Naive thymus-derived CD8-positive, alpha-beta T cell (primary cell): ENCODE data around the gene PRC1. TPM values are rescaled to one million over a fixed set of nuclear protein-coding genes. Genes with fewer than 3 reads are reported as not detected.
"Not testable (repeated sequence)": the region's sequence is repeated elsewhere in the genome, so short reads cannot be mapped to it uniquely, and the experiment has no call there.

Experiments used
- ATAC-seq, 2 donors: fragments of 150-1000 bp; cut with Tn5 transposase in 1 of 2; sonication (Bioruptor Pico), chemical (Tn5 transposase) in 1 of 2; 1 replicate in 1 of 2; 2 replicates in 1 of 2; pipeline ENCODE4 v1.10.0; 2021; ENCODE audit warnings: mild to moderate bottlenecking in 2 of 2, moderate library complexity in 2 of 2
- POLR2A ChIA-PET: fragments of 350-600 bp; sonication (Branson Sonifier 250); formaldehyde crosslinking; loops from one replicate; lab custom pipeline; 2021; ENCODE audit warnings: antibody characterized with exemption; lab: Charles Lee
- DNase-seq, 10 donors: peaks; one replicate each; pipeline versions ENCODE4 v3.0.0 to v3.0.0-alpha.2; 2020 to 2022
- H3K27ac Mint-ChIP-seq, 10 donors: one replicate each; pipeline ENCODE4 v1.8.0; 2020 to 2022; ENCODE audit warnings: mild to moderate bottlenecking in 10 of 10, mixed read lengths in 10 of 10, moderate library complexity in 4 of 10, inconsistent platforms in 1 of 10
- H3K27me3 Mint-ChIP-seq, 5 donors: one replicate each; pipeline ENCODE4 v1.8.0; 2021 to 2022; ENCODE audit warnings: mixed read lengths in 5 of 5
- H3K36me3 Mint-ChIP-seq, 3 donors: one replicate each; pipeline ENCODE4 v1.8.0; 2020 to 2022; ENCODE audit warnings: mixed read lengths in 3 of 3, mild to moderate bottlenecking in 2 of 3, inconsistent platforms in 1 of 3
- H3K4me1 Mint-ChIP-seq, 4 donors: one replicate each; pipeline ENCODE4 v1.8.0; 2021 to 2022; ENCODE audit warnings: mixed read lengths in 4 of 4
- H3K4me3 Mint-ChIP-seq, 10 donors: one replicate each; pipeline ENCODE4 v1.8.0; 2020 to 2022; ENCODE audit warnings: mild to moderate bottlenecking in 10 of 10, mixed read lengths in 10 of 10, moderate library complexity in 6 of 10, inconsistent platforms in 1 of 10
- H3K9me3 Mint-ChIP-seq, 9 donors: one replicate each; pipeline ENCODE4 v1.8.0; 2020 to 2022; ENCODE audit warnings: mixed read lengths in 9 of 9, mild to moderate bottlenecking in 3 of 9, inconsistent platforms in 1 of 9, moderate library complexity in 1 of 9
- polyA plus RNA-seq, 3 donors: library from polyadenylated mRNA; unstranded; fragments of 300-500 nt; fragmentation: Illumina TruSeq; gene quantifications; one replicate each; pipeline ENCODE4 v1.2.3, GENCODE V29; 2021
- total RNA-seq, 8 experiments: library from RNA in 2 of 8; stranded (reverse) in 2 of 8; gene quantifications; one replicate each; pipeline ENCODE4 v1.2.3 and lab custom pipeline; 2021 to 2026

Gene PRC1
- total and polyA plus RNA-seq, 5 experiments from 2014 or later: 0.77 to 5.0 (median 2.3) TPM

DNA sequence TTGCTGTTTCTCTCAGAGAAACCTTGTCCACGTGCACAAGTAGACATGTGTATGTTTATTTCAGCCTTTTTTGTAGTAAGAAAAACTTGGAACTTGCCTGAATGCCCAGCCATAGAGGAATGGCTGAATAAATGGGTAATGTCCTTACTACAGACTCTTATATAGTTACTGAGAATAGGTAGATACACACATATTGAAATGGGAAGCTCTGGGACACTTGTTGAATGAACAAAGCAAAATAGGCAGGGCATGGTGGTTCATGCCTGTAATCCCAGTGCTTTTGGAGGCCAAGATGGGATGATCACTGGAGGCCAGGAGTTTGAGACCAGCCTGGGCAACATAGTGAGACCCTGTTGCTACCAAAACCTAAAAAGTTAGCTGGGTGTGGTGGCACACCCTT is 57.5 kb downstream of the PRC1 start:
- ATAC-seq (no peak), DNase-seq (no peak)
- Mint-ChIP-seq H3K27me3 (no peaks in the 10 kb centered on the region), H3K4me3 (peak overlapping the region; percentile 83 to 99 (median 94)), H3K36me3 (peaks cover 0 to 36% (median 9%) of the 10 kb centered on the region in 3 donors), H3K4me1 (peaks cover 15 to 40% (median 33%) of the 10 kb centered on the region in 4 donors), H3K9me3 (no peaks in the 10 kb centered on the region), H3K27ac (peak overlapping the region in 4 of 10 donors; percentile 56 to 95 (median 77))
- POLR2A ChIA-PET: interaction anchor here (1.0 to 12.4 kb wide), 4 partner anchors 9 to 41 kb away, joined by 3 to 237 read pairs (median 3); partner anchors contain the start of gene MAN2A2

DNA sequence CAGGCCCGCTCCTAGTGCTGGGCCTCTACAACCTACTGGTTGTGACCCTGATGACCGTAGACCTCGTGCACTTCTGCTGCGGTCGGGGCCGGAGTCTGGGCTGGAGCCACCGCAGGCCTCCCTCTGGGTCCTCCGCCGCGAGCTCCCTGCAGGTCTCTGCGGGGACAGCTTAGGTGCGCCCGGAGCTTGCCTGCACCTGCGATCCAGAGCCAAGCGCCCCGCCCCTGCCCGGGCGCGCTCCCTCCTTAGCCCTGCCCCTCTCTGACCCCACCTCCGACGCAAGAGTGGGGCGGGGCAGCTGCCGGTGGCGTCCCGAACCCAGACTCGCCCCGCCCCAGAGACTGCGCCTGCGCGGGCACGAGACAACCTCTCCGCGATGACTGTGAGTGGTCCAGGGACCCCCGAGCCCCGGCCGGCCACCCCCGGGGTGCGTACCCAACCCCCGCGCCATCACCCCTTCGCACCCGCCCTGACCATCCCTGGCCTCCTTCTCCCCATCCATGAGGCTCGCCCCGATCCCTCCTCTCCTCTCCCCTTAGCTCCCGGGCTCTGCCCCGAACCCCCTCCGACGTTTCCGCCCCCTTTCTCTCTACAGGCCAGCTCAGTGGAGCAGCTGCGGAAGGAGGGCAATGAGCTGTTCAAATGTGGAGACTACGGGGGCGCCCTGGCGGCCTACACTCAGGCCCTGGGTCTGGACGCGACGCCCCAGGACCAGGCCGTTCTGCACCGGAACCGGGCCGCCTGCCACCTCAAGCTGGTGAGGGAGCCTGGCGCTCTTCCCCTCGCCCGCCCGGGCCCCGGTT is 59.2 kb downstream of the PRC1 start, which contains the start of gene UNC45A:
Gene UNC45A, plus strand, starts transcription at position 337 of the 803 bp plus-strand sequence. Its CDS starts 40 bp downstream, at position 377.
- ATAC-seq: peak; percentile 71 to 78

GRCh38 chr15:90934256-90934948 is 59.9 kb downstream of the PRC1 start:
- H3K27me3 Mint-ChIP-seq: no peaks in the 10 kb centered on the region

More for the DNA sequence above, 59.2 kb downstream of the PRC1 start, which contains the start of gene UNC45A:
- H3K36me3 Mint-ChIP-seq: peaks cover 0 to 19% (median 4%) of the 10 kb centered on the region in 3 donors
- H3K27ac Mint-ChIP-seq: peak within 1 kb of the TSS; percentile 90 to 99 (median 97)
- no peaks in the 10 kb centered on the region for H3K9me3 Mint-ChIP-seq
- POLR2A ChIA-PET: interaction anchor here (0.5 to 12.4 kb wide), 13 partner anchors 9 to 701 kb away, joined by 3 to 237 read pairs (median 4); partner anchors contain the start of genes CIB1, GDPGP1, MAN2A2 and RCCD1
- peak within 1 kb of the TSS; percentile 83 to 99 (median 94) for H3K4me3 Mint-ChIP-seq
- H3K4me1 Mint-ChIP-seq: peaks cover 21 to 54% (median 46%) of the 10 kb centered on the region in 4 donors
- peak; percentile 91 to 98 (median 96) for DNase-seq
- H3K27me3 Mint-ChIP-seq: no peaks in the 10 kb centered on the region

GRCh38 chr15:90933301-90933700 is 61.0 kb downstream of the PRC1 start:
- H3K36me3 Mint-ChIP-seq: peaks cover 0 to 8% (median 0%) of the 10 kb centered on the region in 3 donors
- H3K9me3 Mint-ChIP-seq: no peaks in the 10 kb centered on the region
- H3K4me3 Mint-ChIP-seq: peak overlapping the region in 9 of 10 donors; percentile 8 to 99 (median 45)
- H3K27ac Mint-ChIP-seq: peak overlapping the region in 7 of 10 donors; percentile 41 to 99 (median 61)
- ATAC-seq (no peak), DNase-seq (no peak)
- H3K27me3 Mint-ChIP-seq: no peaks in the 10 kb centered on the region
- H3K4me1 Mint-ChIP-seq: peaks cover 26 to 59% (median 56%) of the 10 kb centered on the region in 4 donors
- POLR2A ChIA-PET: interaction anchor here (0.7 to 12.4 kb wide), 7 partner anchors 21 to 371 kb away, joined by 3 to 237 read pairs (median 4); partner anchors contain the start of genes BLM, MAN2A2 and RCCD1

More at GRCh38 chr15:90934256-90934948, 59.9 kb downstream of the PRC1 start:
- H3K4me1 Mint-ChIP-seq: peaks cover 24 to 54% (median 51%) of the 10 kb centered on the region in 4 donors
- peak overlapping the region; percentile 90 to 99 (median 97) for H3K27ac Mint-ChIP-seq
- H3K36me3 Mint-ChIP-seq: peaks cover 0 to 12% (median 0%) of the 10 kb centered on the region in 3 donors
- POLR2A ChIA-PET: interaction anchor here (0.5 to 12.4 kb wide), 12 partner anchors 9 to 935 kb away, joined by 3 to 237 read pairs (median 4); partner anchors contain the start of genes MAN2A2 and RCCD1
- H3K9me3 Mint-ChIP-seq: no peaks in the 10 kb centered on the region
- peak overlapping the region; percentile 83 to 99 (median 94) for H3K4me3 Mint-ChIP-seq
- peak; percentile 36 to 37 for ATAC-seq
- peak; percentile 74 to 90 (median 80) for DNase-seq

DNA sequence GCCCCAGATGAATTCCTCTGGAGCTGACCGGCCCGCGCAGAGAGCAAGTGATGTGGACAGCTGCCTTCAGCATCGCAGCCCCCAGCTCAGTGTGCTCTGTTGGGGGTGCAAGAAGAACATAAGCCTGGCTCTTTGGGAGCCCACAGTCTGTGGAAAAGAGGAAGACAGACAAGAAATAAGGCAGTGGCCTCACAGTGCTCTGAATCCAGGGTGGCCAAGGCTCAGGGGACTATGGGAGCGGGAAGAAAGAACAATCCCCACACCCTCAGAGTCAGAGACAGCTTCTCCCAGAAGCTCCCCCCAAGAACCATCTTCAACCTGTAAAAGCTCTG is 61.7 kb downstream of the PRC1 start:
- no peak for DNase-seq
- Mint-ChIP-seq H3K36me3 (peaks cover 0 to 4% (median 0%) of the 10 kb centered on the region in 3 donors), H3K27ac (peak overlapping the region; percentile 70 to 100 (median 98)), H3K4me1 (peaks cover 26 to 60% (median 55%) of the 10 kb centered on the region in 4 donors), H3K27me3 (no peaks in the 10 kb centered on the region), H3K9me3 (no peaks in the 10 kb centered on the region), H3K4me3 (peak overlapping the region; percentile 30 to 99 (median 98))
- POLR2A ChIA-PET: interaction anchor here (0.6 to 12.4 kb wide), 11 partner anchors 15 to 580 kb away, joined by 3 to 237 read pairs (median 3); partner anchors contain the start of genes BLM, IQGAP1, MAN2A2 and RCCD1
- no peak for ATAC-seq

DNA sequence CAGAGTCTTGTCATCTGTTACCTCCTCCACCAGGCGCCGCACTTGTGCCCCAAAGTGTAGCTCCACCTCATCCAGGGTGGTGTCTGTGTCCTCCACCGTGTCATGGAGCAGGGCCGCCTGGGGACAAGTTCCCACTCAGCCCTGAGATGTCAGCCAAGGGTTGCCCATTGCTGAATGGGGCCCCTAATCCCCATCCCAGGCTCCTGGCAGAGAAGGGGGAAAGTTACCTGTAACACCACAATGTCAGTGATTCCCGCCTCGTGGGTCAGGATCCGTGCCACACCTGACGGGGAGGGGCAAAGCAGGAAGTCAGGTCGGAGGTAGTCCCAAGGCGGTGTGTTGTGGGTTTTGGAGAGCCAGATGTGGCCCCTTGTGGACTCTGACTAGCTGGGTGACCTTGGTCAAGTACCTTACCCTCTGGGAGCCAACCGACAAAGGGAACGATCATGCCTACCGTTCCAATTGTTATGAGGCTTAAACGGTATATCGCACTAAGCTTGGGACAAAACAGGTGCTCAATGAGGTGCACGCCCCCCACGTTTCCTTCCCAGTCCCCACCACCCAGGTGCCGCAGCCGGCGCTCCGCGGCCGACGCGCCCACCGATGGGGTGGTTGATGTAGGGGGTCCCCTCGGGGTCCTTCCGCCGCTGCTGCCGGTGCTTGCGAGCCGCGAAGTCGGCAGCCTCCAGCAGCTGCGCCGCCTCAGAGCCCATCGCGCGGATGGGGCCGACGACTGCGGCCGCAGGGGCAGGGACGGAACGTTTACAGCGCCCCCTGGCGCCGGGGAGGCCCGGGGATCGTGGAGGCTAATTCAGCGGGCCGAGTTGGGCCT is 62.3 kb downstream of the PRC1 start, which contains the start of gene HDDC3:
Gene HDDC3, minus strand, starts transcription at position 722 of the 832 bp plus-strand sequence. Its CDS starts 9 bp downstream, at position 713.
- Mint-ChIP-seq H3K9me3 (no peaks in the 10 kb centered on the region), H3K27ac (peak within 1 kb of the TSS; percentile 94 to 100 (median 98)), H3K4me1 (peaks cover 26 to 60% (median 54%) of the 10 kb centered on the region in 4 donors), H3K4me3 (peak within 1 kb of the TSS; percentile 96 to 99 (median 98)), H3K36me3 (peaks cover 0 to 4% (median 0%) of the 10 kb centered on the region in 3 donors), H3K27me3 (no peaks in the 10 kb centered on the region)
- POLR2A ChIA-PET: interaction anchor here (0.6 to 12.4 kb wide), 16 partner anchors 16 to 830 kb away, joined by 3 to 237 read pairs (median 3); partner anchors contain the start of genes BLM, IDH2, IQGAP1 and MAN2A2
- peak; percentile 78 to 93 (median 87) for DNase-seq
- peak; percentile 59 to 60 for ATAC-seq

DNA sequence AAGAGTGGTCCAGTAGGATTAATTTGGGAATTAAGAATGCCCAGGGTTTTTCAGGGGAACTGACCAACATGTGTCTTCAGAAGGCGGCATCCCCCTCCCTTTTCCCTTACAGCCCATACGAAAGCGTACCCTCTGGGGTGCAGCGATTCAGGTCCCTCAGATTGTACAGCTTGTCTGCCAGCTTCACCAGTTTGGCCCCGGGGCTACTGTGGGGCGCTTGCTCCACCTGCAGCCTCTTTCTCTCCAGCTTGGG is 62.8 kb downstream of the PRC1 start:
- POLR2A ChIA-PET: interaction anchor here (0.6 to 12.4 kb wide), 13 partner anchors 16 to 829 kb away, joined by 3 to 237 read pairs (median 3); partner anchors contain the start of genes BLM, IDH2, IQGAP1 and MAN2A2
- no peaks in the 10 kb centered on the region for H3K9me3 Mint-ChIP-seq
- peaks cover 26 to 56% (median 49%) of the 10 kb centered on the region in 4 donors for H3K4me1 Mint-ChIP-seq
- ATAC-seq (no peak), DNase-seq (no peak)
- H3K27me3 Mint-ChIP-seq: no peaks in the 10 kb centered on the region
- H3K4me3 Mint-ChIP-seq: peak overlapping the region; percentile 96 to 99 (median 98)
- peak overlapping the region; percentile 94 to 100 (median 98) for H3K27ac Mint-ChIP-seq
- peaks cover 0 to 4% (median 0%) of the 10 kb centered on the region in 3 donors for H3K36me3 Mint-ChIP-seq

DNA sequence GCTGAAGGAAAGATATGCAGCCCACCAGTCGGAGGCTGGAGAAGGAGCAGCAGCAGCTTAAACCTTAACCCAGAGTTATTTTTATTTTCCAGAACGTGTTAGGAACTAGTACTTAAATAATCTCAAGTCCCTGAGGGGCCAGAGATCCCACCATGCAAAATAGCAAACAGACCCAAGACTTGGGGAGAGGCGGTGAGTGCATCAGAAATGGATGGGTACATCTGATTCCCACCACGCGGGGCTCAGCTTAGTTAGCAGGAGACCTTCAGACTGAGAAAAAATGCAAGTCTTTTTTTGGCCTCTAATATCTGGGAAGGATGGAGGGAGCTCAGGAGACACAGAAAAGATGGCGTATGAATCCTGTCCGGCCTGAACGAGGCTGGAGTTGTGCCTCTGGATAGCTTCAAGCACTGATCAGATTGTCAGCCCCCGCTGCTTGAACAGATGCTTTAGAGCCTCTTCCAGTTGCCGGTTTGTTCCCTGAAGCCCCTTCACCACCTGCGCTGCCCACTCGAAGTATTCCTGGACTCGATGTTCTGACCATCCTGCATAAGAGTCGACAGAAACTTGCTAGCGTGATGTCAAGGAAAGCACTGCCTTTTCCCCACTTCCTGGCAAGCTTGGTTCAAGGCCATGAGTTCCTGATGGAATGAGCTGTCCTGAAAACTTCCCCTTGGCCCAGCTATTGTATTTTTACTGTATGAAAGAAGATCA is 63.3 kb downstream of the PRC1 start:
- DNase-seq: no peak
- Mint-ChIP-seq H3K4me1 (peaks cover 21 to 51% (median 44%) of the 10 kb centered on the region in 4 donors), H3K36me3 (no peaks in the 10 kb centered on the region), H3K4me3 (peak overlapping the region; percentile 96 to 99 (median 98)), H3K27ac (peak overlapping the region; percentile 95 to 100 (median 98)), H3K9me3 (no peaks in the 10 kb centered on the region), H3K27me3 (no peaks in the 10 kb centered on the region)
- POLR2A ChIA-PET: interaction anchor here (0.6 to 12.4 kb wide), 9 partner anchors 17 to 700 kb away, joined by 3 to 237 read pairs (median 3); partner anchors contain the start of genes BLM, MAN2A2 and RCCD1
- no peak for ATAC-seq

DNA sequence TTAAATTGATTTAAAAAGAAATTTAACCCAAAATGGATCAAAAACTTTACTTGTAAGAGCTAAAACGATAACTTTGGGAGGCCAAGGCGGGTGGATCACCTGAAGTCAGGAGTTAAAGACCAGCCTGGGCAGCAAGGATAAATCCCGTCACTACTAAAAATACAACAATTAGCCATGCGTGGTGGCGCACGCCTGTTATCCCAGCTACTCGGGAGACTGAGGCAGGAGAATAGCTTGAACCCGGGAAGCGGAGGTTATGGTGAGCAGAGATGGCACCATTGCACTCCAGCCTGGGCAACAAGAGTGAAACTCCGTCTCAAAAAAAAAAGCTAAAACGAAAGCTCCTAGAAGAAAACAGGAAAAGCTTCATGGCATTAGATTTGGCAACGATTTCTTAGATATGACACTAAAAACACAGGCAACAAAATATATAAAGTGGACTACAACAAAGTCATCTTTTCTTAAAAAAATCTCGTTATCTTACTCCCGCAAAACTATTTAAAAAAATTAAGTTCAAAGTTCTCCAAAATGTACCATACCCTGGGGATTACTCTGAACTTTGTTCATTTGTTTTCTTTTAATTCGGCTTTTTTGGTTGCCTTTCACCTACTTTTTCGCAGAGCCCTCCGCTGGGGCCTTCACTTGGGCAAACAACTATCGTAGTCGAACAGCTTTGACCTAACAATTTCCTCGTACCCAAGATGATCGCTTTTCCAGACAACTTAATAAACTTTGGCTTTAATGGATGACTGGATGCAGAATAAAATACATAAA is 64.9 kb downstream of the PRC1 start:
- no peaks in the 10 kb centered on the region for H3K9me3 Mint-ChIP-seq
- ATAC-seq (no peak), DNase-seq (peak in 1 of 10 donors; percentile 9)
- POLR2A ChIA-PET: interaction anchor here (0.9 to 12.4 kb wide), 6 partner anchors 14 to 212 kb away, joined by 3 to 237 read pairs (median 4); partner anchors contain the start of genes BLM, MAN2A2 and RCCD1
- H3K27me3 Mint-ChIP-seq: no peaks in the 10 kb centered on the region
- H3K27ac Mint-ChIP-seq: peak overlapping the region; percentile 95 to 100 (median 98)
- H3K36me3 Mint-ChIP-seq: no peaks in the 10 kb centered on the region
- peak overlapping the region; percentile 92 to 99 (median 98) for H3K4me3 Mint-ChIP-seq
- peaks cover 19 to 42% (median 35%) of the 10 kb centered on the region in 4 donors for H3K4me1 Mint-ChIP-seq

GRCh38 chr15:90928106-90928505 is 66.2 kb downstream of the PRC1 start:
- H3K9me3 Mint-ChIP-seq, ATAC-seq, H3K27me3 Mint-ChIP-seq, DNase-seq, H3K36me3 Mint-ChIP-seq: not testable (repeated sequence)
- POLR2A ChIA-PET: interaction anchor here (0.7 to 12.4 kb wide), 2 partner anchors 26 to 666 kb away, joined by 3 to 237 read pairs; partner anchors contain the start of gene MAN2A2
- Mint-ChIP-seq H3K4me3 (peak overlapping the region in 4 of 10 donors; percentile 44 to 68 (median 44)), H3K4me1 (peaks cover 13 to 35% (median 26%) of the 10 kb centered on the region in 4 donors), H3K27ac (peak overlapping the region in 2 of 10 donors; percentile 58 to 76)
